Pericardium fibroblast (primary cell): Measurements from ENCODE around the gene P2RY10. TPM values are rescaled to one million over a fixed set of nuclear protein-coding genes. Genes with fewer than 3 reads are reported as not detected.

Experiments used
- total RNA-seq: library from RNA; depleted of rRNA; stranded (reverse); fragments of >200 nt; gene quantifications from 2 replicates; pipeline ENCODE4 v1.2.3, GENCODE V29; 2015

The P2RY10 gene, protein sequence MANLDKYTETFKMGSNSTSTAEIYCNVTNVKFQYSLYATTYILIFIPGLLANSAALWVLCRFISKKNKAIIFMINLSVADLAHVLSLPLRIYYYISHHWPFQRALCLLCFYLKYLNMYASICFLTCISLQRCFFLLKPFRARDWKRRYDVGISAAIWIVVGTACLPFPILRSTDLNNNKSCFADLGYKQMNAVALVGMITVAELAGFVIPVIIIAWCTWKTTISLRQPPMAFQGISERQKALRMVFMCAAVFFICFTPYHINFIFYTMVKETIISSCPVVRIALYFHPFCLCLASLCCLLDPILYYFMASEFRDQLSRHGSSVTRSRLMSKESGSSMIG
- not detected in 2 replicates for total RNA-seq

DNA sequence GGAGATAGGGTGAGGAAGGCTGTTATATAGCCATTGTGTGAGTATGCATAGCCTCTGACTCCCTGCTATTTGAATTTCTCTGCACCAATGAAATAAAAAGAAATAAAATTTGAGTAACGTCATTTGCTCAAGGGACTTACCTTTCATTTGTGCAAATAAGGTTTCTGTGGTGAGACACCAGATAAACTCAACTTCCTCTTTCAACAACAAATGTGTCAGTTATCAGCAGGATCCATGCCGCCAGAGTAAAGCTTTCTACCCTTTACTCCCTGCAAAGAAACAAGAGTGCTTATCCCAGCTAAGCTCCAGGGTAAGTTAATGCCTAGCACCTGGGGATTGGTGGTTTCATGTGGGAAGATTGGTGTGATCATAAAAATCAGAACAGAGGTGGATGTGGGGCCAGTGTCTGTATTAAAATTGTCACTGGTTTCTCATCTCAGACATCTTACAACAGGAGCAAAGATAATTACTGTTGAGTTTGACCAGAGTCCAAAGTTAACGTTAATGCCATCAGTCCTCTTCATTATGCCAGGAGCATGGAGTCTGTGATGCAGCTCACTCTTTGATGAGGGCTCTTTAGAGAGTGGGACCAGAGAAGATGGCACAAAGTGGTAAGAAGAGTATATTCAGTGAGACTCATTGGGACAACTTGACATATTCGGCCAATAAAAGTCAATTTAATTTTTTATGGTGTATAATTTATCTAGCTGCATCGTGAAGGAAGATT is at the start of gene P2RY10:
TSS of gene P2RY10 (plus strand) at position 206 of the 727 bp plus-strand sequence. CDS start 15,130 bp downstream, outside the sequence.

Other genes with a start within 250 kb of the P2RY10 start
- under 0.01 and 0.12 TPM in 2 replicates for gene LPAR4, start 197.7 kb upstream of the P2RY10 start, total RNA-seq
- gene GPR174, start 199.3 kb downstream of the P2RY10 start, total RNA-seq = not detected in 2 replicates